Measurements from ENCODE around the gene CERS3.

The CERS3 gene

DNA sequence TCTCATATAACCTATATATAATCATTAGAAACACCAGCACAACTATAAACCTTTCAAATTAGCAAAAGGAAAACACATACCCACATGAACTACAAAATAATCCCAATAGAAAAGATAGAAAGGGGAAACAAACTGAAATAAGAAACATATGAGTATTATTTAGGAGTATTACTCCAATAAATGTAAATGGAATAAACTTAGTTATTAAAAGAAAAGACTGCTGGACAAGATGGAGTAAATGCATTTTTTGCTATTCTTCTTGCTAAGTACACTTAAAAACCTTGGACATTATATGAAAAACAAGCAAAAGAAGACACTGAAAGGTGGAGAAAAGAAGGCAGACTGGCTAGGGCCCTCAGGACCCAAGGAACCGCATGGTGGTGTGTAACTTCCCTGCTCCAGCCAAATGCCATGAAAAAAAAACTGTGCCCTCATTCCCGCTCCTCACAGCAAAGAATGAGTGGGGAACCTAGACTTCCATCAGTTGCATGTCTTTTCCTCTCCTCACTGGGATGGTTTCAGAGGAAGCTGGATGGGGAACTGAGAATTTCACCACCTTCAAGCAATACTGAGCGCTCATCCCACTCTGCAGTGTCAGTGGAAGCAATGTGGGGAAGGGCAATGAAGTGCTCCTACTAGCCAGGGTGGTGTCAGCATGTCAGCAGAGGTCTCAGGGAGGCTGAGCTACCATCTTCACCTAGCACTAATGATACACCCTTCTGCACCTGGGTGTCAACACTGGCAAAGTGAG, 143.3 kb downstream of the CERS3 start:
- Histone ChIP-seq H2AFZ (ENCODE audit: low read depth, low read length) (no peak overlapping the region), H3K4me3 (ENCODE audit: low read depth in 1 of 2, low read length in 2 of 2) (no peak overlapping the region), H3K27ac (ENCODE audit: low read length) (no peak overlapping the region), H3K4me2 (ENCODE audit: insufficient read depth, low read length) (no peak overlapping the region), H3K4me1 (ENCODE audit: insufficient read depth, low read length) (no peaks in the 10 kb centered on the region), H3K36me3 (ENCODE audit: insufficient read depth, low read length) (no peaks in the 10 kb centered on the region), H3K79me2 (ENCODE audit: insufficient read depth, low read length) (no peaks in the 10 kb centered on the region), H3K9me3 (ENCODE audit: insufficient read depth, low read length, severe bottlenecking) (peaks cover 33% of the 10 kb centered on the region), H4K20me1 (ENCODE audit: insufficient read depth, low read length) (no peaks in the 10 kb centered on the region), H3K27me3 (ENCODE audit: insufficient read depth, low read length, poor library complexity) (no peaks in the 10 kb centered on the region), H3K9ac (ENCODE audit: low read depth, low read length) (no peak overlapping the region)
- ATAC-seq (ENCODE audit: insufficient read depth, low read depth) (no peak), DNase-seq (no peak)
- TF ChIP-seq EZH2 (IDR thresholded peaks at IDR 0.05; ENCODE audit: borderline replicate concordance, low read depth, low read length, severe bottlenecking) (no peak), CTCF (IDR thresholded peaks at IDR 0.05; ENCODE audit: borderline replicate concordance, extremely low read depth, low read length, poor library complexity, severe bottlenecking) (no peak)

GRCh38 chr15:100384108-100384410, 144.7 kb downstream of the CERS3 start:
- no peak for DNase-seq
- H3K27me3 ChIP-seq (ENCODE audit: insufficient read depth, low read length, poor library complexity) = no peaks in the 10 kb centered on the region
- no peaks in the 10 kb centered on the region for H3K79me2 ChIP-seq (ENCODE audit: insufficient read depth, low read length)
- no peak overlapping the region for H2AFZ ChIP-seq (ENCODE audit: low read depth, low read length)
- no peaks in the 10 kb centered on the region for H3K36me3 ChIP-seq (ENCODE audit: insufficient read depth, low read length)
- no peak for ATAC-seq (ENCODE audit: insufficient read depth, low read depth)
- no peak overlapping the region for H3K4me3 ChIP-seq (ENCODE audit: low read depth in 1 of 2, low read length in 2 of 2)
- H3K9me3 ChIP-seq (ENCODE audit: insufficient read depth, low read length, severe bottlenecking) = peaks cover 36% of the 10 kb centered on the region
- H4K20me1 ChIP-seq (ENCODE audit: insufficient read depth, low read length) = no peaks in the 10 kb centered on the region
- no peaks in the 10 kb centered on the region for H3K4me1 ChIP-seq (ENCODE audit: insufficient read depth, low read length)
- TF ChIP-seq EZH2 (IDR thresholded peaks at IDR 0.05; ENCODE audit: borderline replicate concordance, low read depth, low read length, severe bottlenecking) (no peak), CTCF (IDR thresholded peaks at IDR 0.05; ENCODE audit: borderline replicate concordance, extremely low read depth, low read length, poor library complexity, severe bottlenecking) (no peak)
- no peak overlapping the region for H3K4me2 ChIP-seq (ENCODE audit: insufficient read depth, low read length)
- H3K9ac ChIP-seq (ENCODE audit: low read depth, low read length) = no peak overlapping the region
- H3K27ac ChIP-seq (ENCODE audit: low read length) = no peak overlapping the region

DNA sequence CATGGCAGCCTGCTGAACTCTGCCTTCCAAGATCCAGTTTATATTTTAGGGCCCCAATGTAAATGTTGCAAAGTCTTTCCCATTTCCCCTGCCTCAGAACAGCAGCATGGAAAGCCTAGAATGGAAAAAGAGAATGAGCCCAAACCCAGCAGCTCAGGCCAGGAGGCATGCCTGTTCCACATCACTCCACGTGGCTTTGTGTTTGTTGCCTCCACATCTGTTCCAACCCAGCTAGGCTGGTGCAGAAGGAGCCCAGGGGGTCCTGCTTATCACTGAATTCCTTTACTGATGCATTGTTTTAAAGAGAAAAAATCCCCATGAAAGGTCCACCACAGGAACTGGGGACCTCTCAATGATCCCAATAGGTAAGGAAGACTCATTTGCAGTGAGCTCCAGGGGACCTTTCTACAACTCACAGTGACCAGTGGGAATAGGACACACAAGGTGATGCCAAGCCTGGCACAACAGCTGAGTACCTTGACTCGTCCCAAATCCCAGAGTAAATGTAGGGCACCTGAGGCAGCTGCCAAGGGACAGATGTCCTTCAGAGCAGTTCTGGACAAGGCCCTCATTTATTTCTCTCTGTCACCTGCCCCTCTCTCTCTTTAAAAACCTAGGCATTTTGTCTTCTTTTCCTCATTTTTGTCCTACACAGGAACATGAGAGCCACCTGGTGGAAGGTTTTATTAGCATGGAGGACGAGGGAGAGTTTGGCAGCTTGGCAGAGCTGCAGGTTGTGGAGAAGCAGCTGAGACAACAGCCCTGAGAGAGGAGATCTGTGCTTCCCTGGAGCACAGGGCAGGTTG, 145.2 kb downstream of the CERS3 start:
- ATAC-seq (ENCODE audit: insufficient read depth, low read depth) (no peak), DNase-seq (peak; percentile 15)
- H3K4me2 ChIP-seq (ENCODE audit: insufficient read depth, low read length) = no peak overlapping the region
- no peaks in the 10 kb centered on the region for H3K27me3 ChIP-seq (ENCODE audit: insufficient read depth, low read length, poor library complexity)
- no peak overlapping the region for H3K4me3 ChIP-seq (ENCODE audit: low read depth in 1 of 2, low read length in 2 of 2)
- peaks cover 36% of the 10 kb centered on the region for H3K9me3 ChIP-seq (ENCODE audit: insufficient read depth, low read length, severe bottlenecking)
- H4K20me1 ChIP-seq (ENCODE audit: insufficient read depth, low read length) = no peaks in the 10 kb centered on the region
- no peaks in the 10 kb centered on the region for H3K4me1 ChIP-seq (ENCODE audit: insufficient read depth, low read length)
- no peak overlapping the region for H3K9ac ChIP-seq (ENCODE audit: low read depth, low read length)
- no peak overlapping the region; the same call in 1 of the 2 replicates for H2AFZ ChIP-seq (ENCODE audit: low read depth, low read length)
- TF ChIP-seq EZH2 (IDR thresholded peaks at IDR 0.05; ENCODE audit: borderline replicate concordance, low read depth, low read length, severe bottlenecking) (no peak), CTCF (IDR thresholded peaks at IDR 0.05; ENCODE audit: borderline replicate concordance, extremely low read depth, low read length, poor library complexity, severe bottlenecking) (peak; percentile 59)
- no peaks in the 10 kb centered on the region for H3K36me3 ChIP-seq (ENCODE audit: insufficient read depth, low read length)
- H3K79me2 ChIP-seq (ENCODE audit: insufficient read depth, low read length) = no peaks in the 10 kb centered on the region
- no peak overlapping the region for H3K27ac ChIP-seq (ENCODE audit: low read length)

All from DND-41 (cell line).